ENCODE results near the gene SCN5A. TPM values are rescaled to one million over a fixed set of nuclear protein-coding genes. Genes with fewer than 3 reads are reported as not detected.

Gene SCN5A
- total and polyA plus RNA-seq, 2 experiments from 2014 or later, result 10.2 to 10.6 TPM

- H2AFZ ChIP-seq, result no peak overlapping the region
- H3K36me3 ChIP-seq (ENCODE audit: insufficient read depth), result no peaks in the 10 kb centered on the region
- DNase-seq (ENCODE audit: low spot score), result no peak
- H4K20me1 ChIP-seq (replicated peaks; ENCODE audit: insufficient read depth), result no peaks in the 10 kb centered on the region
- H3K27me3 ChIP-seq (ENCODE audit: insufficient read depth), result no peaks in the 10 kb centered on the region
- H3K4me2 ChIP-seq, result no peak overlapping the region
- H3K9me2 ChIP-seq (ENCODE audit: insufficient read depth), result 0 out of 2 replicates have a peak, but pooled peaks cover 3% of the 10 kb centered on the region
- TF ChIP-seq NANOG (IDR thresholded peaks at IDR 0.05; ENCODE audit: borderline replicate concordance), result no peak
- TF ChIP-seq EZH2 (IDR thresholded peaks at IDR 0.05; ENCODE audit: low read depth, unreplicated experiment), result no peak
- TF ChIP-seq CTCF (conservative IDR thresholded peaks at IDR 0.05; ENCODE audit: low read depth in 2 of 2), result no peak
- TF ChIP-seq CREB1 (CRISPR knock-in tag; IDR thresholded peaks at IDR 0.05; ENCODE audit: low read depth), result no peak
- no peak for TF ChIP-seq JUNB (IDR thresholded peaks at IDR 0.05; ENCODE audit: unreplicated experiment)
- no peaks in the 10 kb centered on the region for H3K79me2 ChIP-seq (replicated peaks; ENCODE audit: insufficient read depth)
- Mint-ChIP-seq H3K4me3 (no peak overlapping the region), H3K9me3 (peaks cover under 1% of the 10 kb centered on the region; the same call in 2 of the 3 replicates), H3K4me1 (peaks cover 7% of the 10 kb centered on the region), H3K36me3 (ENCODE audit: low read depth) (peaks cover 39% of the 10 kb centered on the region), H3K27me3 (ENCODE audit: insufficient read depth, low read depth, poor library complexity) (no peaks in the 10 kb centered on the region), H3K27ac (no peak overlapping the region)
- no peaks in the 10 kb centered on the region for H3F3A ChIP-seq (replicated peaks; ENCODE audit: low read depth)
- ATAC-seq, result no peak
- H3K27ac ChIP-seq (ENCODE audit: low read depth), result no peak overlapping the region
- H3K4me1 ChIP-seq (ENCODE audit: insufficient read depth), result no peaks in the 10 kb centered on the region
- H3K4me3 ChIP-seq, result no peak overlapping the region
Measured at GRCh38 chr3:38551026-38551832, 98.3 kb downstream of the SCN5A start.

GRCh38 chr3:38549957-38550840 lies 99.3 kb downstream of the SCN5A start:
- H3K9me2 ChIP-seq (ENCODE audit: insufficient read depth), result 0 out of 2 replicates have a peak, but pooled peaks cover 3% of the 10 kb centered on the region
- Mint-ChIP-seq H3K27ac (no peak overlapping the region), H3K4me3 (no peak overlapping the region), H3K27me3 (ENCODE audit: insufficient read depth, low read depth, poor library complexity) (peaks cover 4% of the 10 kb centered on the region), H3K36me3 (ENCODE audit: low read depth) (peaks cover 33% of the 10 kb centered on the region), H3K9me3 (no peaks in the 10 kb centered on the region; the same call in 1 of the 3 replicates), H3K4me1 (peaks cover 13% of the 10 kb centered on the region)
- no peaks in the 10 kb centered on the region for H3F3A ChIP-seq (replicated peaks; ENCODE audit: low read depth)
- H3K4me2 ChIP-seq, result no peak overlapping the region
- H2AFZ ChIP-seq, result no peak overlapping the region
- no peaks in the 10 kb centered on the region for H3K36me3 ChIP-seq (ENCODE audit: insufficient read depth)
- H4K20me1 ChIP-seq (replicated peaks; ENCODE audit: insufficient read depth), result no peaks in the 10 kb centered on the region
- H3K4me3 ChIP-seq, result no peak overlapping the region
- no peak for ATAC-seq
- H3K27me3 ChIP-seq (ENCODE audit: insufficient read depth), result no peaks in the 10 kb centered on the region
- no peaks in the 10 kb centered on the region for H3K79me2 ChIP-seq (replicated peaks; ENCODE audit: insufficient read depth)
- H3K27ac ChIP-seq (ENCODE audit: low read depth), result no peak overlapping the region
- TF ChIP-seq ETS1 (IDR thresholded peaks at IDR 0.05) (no peak), EZH2phosphoT487 (IDR thresholded peaks at IDR 0.05; ENCODE audit: unreplicated experiment) (no peak)
- H3K4me1 ChIP-seq (ENCODE audit: insufficient read depth), result no peaks in the 10 kb centered on the region
- no peak for DNase-seq (ENCODE audit: low spot score)
